GM18519 (cell line): ENCODE measurements around the gene SC5D.

Experiments used
- ATAC-seq: cut with Tn5 transposase; IDR thresholded peaks from one replicate; pipeline ENCODE4 v1.9.1; 2021; ENCODE audit warnings: mild to moderate bottlenecking, moderate library complexity; ENCODE audit not compliant: unreplicated experiment, low FRiP score

SC5D gene

DNA sequence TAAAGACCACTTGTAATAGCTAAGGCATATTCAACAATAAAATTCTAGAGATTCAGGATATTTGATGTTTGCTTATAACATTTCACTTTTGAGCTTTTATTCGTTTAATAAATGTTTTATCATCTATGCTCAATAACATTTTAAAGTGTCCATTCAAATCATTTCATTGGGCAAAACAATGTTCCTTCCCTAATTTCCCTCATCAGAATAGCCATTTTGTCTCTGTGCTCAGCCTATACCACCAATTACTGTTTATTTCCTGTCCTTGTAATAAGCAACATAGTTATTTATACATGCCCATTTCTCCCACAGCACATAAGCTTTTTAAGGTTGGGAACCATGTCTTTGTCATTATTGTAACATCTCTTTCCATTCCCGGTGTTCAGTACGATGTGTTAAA lies 1.3 kb upstream of the SC5D start:
- no peak for ATAC-seq

DNA sequence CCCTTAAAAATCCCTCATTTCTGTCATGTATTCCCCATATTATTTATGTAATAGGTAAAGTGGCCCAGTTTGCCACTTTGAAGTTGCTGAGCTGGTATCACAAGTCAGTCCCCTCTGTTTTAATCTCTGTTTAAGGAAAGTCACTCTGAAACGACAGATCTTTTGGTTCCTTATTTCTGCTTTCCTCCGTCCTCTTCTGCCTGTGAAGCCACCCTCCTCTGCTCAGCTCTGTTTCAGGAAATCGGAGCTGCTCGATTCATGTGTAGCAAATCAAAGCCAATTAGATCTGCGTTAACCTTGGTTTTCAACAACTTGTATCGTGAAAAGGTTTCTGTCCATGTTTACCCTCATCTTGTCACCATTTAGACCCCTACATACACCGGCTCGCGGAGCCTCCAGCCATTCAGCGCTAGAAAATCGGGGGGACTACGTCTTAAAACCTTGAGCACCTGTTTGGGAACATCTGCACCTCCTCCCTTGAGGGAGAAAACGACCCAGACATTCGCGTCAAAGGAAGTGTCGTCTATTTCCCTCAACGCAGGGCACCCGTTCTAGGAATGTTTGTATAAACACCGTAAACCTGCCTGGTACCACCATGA lies 576 bp upstream of the SC5D start:
- ATAC-seq = peak; percentile 16

DNA sequence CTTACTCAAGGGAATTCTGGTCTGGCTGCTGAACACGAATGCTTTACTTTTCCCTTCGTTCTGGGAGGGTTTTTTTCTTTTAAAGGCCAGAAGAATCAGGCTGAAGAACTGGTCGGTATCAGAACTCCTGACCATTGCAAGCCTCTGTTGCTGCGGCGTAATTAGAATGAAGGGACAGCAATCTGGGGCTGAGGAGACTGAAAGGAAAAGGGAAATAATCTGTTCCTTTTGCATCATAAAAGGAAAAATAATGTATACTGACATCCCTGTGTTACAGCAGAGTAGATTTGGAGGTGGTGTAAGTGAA lies 670 bp downstream of the SC5D start:
- no peak for ATAC-seq

DNA sequence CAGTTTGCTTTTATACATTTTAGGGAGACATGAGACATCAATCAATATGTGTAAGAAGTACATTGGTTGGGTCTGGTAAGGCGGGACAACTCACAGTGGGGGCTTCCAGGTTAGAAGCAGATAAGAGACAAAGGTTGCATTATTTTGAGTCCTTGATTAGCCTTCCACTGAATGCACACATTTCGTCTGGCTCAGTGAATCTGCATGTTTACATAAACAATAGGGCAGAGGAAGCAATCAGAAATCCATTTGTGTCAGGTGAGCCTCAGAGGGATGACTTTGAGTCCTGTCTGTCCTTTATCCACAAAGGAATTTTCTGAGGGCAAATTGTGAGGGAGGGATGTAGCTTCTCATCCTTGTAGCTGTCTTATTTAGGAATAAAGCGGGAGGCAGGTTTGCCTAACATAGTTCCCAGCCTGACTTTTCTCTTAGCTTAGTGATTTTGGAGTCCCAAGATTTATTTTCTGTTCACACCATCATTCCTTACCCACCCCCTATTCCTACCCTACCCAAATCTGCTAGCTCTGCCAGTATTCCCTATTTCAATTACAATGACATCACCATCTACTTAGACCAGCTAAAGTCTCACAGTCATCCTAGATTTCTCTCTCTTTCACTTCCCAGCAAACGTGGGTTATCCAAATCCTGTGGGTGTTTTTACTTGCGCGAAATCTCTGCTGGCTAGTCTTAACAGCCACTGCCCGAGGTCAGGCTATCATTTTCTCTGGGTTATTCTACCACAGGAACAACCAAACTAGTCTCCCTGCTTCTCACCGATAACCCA lies 2.9 kb downstream of the SC5D start:
- no peak for ATAC-seq

DNA sequence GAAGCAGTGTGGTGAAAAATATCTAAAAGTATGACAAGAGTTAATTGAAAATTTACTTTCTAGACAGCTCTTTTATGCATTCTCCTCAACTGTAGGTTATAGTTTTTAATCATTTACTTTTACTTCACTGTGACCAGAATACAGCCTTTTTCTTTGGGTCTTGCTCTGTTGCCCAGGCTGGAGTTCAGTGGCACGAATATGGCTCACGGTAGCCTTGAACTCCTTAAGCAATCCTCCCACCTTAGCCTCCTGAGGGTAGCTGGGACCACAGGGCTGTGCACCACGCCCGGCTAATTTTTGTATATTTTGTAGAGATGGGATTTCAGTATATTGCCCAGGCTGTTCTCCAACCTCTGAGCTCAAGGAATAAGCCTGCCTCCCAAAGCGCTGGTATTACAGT lies 5.3 kb downstream of the SC5D start:
- ATAC-seq = no peak

DNA sequence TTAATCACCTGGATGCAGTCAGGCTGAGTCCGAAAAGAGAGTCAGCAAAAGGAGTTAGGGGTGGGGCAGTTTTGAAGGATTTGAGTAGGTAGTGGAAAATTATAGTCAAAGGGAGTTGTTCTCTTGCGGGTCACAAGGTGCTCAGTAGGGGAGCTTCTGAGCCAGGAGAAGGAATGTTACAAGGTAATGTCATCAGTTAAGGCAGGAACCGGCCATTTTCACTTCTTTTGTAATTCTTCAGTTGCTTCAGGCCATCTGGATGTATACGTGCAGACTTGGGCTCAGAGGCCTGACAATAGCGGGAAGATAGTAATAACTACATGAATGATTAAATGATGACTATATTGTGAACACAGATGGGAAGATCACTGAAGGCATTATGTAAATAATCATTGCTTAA lies 6.2 kb downstream of the SC5D start:
- no peak for ATAC-seq

DNA sequence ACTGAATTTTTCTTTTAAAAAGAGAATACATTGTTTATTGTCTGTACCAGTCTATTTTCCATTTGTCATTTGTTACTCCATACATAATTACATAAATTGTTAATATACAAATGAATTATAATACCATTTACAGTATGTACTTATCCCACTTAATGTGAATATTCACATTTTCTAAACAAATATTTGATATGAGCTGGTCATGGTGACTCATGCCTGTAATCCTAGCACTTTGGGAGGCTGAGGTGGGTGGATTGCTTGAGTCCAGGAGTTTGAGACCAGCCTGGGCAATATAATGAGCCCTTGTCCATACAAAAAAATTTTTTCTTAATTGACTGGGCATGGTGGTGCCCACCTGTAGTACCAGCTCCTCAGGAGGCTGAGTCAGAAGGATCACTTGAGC lies 6.8 kb downstream of the SC5D start:
- ATAC-seq = no peak

DNA sequence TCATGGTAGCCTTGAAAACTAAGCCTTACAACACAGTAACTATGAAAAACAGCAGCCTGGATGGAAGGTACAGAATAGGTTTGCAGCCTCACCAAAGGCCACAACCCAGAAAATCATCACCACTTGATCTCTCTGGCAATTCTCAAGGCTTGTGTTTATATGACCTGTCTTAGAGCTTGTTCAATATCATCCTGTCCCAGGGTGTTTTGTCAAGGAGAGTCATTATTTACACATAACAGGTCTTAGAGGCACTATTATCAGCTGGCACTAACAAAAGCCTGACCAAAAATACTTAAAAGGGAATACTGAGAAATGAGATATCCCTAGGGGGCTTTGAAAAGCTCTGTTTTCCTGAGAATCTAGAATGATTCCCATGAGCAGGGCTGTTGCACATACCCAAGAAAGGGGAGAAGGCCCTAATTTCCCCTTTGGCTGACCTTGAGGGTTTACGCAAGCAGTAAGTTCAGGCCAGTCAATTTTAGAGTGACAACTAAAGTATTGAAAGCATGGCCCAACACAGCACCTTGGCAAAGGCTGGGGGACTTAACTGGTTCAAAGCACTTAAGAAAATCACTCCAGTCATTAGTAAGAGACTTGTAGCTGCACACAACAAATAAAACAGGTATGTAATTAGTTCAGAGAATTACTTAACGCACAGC lies 7.9 kb downstream of the SC5D start:
- ATAC-seq = no peak

DNA sequence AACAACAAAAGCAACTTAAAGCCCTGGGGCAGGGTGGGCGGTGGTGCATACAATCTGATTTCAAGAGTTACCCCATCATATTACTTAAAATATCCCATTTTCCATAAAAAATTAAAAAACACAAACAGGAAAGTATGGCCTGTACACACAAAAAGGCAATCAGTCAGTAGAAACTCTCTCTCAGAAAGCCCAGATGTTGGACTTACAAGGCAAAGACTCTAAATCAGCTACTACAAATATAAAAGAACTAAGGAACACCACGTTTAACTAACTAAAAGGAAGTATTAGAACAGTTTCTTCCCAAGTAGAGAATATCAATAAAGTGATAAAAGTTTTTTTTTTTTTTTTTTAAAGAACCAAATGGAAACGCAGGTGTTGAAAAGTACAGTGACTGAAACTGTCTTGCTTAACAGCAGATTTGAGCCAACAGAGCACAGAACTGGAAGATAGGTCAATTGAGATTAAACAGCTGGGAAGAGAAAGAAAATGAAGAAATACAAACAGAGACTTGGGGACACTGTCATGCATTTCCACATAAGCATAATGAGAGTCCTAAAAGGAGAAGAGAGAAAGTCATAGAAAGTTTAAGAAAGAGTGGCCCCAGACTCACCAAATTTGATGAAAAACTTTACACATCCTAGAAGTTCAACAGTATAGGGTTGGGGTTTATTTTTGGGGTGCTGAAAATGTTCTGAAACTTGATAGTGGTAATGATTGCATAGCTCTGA lies 8.6 kb downstream of the SC5D start:
- no peak for ATAC-seq

DNA sequence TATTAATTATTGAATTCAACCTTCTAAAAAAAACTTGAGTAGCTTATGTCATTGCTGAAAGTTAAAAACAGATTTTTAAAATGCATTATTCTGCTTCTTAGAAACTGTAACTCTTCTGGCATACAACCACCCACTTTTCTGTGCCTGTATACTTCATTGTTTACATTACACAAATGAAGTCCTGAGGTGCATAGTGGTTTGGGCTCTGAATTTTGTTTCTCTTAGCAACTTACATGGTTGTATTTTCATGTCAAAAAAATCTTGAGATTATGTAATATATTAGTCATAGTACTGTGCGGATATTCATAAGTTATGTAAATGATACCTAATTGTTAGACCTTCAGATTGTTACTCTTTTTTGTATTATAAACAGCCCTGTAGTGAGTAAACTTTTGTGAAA lies 12.2 kb downstream of the SC5D start:
- ATAC-seq = no peak

DNA sequence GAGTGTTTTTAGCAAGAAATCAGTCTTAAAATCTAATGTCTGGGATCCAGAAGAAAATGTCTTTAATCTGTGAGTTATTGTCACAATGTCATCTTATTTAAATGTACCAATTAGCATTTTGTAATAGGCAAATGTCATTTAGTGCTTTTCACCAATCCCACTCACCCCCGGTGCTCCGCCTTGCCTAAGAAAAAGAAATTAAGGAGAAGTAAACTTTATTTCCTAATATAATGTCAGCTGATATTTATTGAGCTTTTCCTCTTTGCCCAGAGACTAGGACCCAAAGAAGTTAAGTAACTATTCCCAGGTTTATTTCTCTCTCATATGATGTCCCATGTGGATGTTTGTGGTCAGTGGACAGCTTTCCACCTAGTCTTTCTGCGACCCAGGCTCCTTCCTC lies 16.2 kb downstream of the SC5D start:
- ATAC-seq = no peak

DNA sequence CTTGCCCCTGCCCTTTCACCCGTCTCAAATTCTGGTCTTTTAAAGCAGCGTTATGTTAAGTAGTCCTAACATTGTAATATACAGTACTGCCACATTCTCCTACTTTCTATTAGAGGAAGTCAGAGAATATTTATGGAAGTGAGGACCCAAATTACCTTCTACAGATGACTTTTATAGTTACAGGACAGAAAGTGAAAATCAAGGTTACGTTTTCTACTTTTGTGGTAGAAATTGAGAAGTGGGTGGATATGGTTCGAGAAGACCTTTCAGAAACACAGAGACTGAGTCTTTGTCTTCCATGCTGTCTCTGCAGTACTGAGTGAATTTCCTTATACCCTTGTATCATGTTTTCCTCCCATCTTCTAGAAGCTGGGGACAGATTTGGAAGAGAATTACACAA lies 17.1 kb downstream of the SC5D start:
- peak; percentile 69 for ATAC-seq

DNA sequence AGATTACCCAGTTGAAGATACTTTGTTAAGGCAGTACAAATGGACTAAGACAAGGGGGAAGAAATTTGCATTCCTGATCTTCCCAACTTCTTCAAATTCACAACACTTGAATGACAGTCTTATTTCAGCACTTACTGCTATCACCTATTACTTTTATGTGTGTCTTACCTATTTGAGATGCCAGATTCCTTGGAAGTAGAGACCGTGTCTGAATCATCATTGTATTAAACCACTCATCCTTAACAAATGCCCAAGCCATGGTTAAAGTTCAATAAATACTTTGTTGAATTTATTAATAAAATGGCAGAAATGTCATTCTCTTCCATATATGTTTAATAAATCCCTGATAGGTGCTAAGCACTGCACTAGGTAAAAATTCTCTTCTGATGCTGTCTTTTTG lies 18.3 kb downstream of the SC5D start:
- no peak for ATAC-seq

DNA sequence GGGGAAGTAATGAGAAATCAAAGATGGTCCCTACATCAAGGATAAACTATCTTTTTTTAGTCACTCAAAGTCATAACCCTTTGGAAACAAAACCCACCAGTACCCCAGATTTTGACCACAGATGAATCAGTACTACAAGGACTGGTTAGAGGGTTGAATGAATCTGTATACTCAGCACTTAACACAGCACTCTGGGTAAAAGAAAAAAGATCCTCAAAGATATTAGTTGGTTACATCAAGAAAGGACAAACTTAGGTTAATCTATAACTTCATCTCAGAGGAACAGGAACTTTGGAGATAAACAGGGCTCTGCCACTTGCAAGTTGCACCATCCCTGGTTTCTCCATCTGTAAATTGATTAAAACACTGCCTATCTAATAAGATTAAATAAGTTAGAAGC lies 18.8 kb downstream of the SC5D start:
- no peak for ATAC-seq

DNA sequence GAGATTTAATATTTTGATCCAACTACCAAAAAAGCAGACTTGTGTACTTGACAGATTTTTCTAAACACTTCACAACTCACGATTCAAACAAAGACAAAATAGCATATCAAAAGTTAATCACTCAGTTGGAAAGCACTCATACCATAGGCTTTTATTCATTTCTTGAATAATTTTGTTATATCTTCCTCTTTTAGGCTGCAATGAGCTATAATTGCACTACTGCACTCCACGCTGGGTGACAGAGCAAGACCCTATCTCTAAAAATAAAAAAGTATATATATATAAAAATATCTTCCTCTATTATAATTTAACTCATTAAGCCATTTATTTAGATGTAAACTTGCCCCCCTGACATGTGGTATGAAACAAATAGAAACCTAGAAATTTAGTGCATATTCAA lies 19.9 kb downstream of the SC5D start:
- ATAC-seq = no peak

DNA sequence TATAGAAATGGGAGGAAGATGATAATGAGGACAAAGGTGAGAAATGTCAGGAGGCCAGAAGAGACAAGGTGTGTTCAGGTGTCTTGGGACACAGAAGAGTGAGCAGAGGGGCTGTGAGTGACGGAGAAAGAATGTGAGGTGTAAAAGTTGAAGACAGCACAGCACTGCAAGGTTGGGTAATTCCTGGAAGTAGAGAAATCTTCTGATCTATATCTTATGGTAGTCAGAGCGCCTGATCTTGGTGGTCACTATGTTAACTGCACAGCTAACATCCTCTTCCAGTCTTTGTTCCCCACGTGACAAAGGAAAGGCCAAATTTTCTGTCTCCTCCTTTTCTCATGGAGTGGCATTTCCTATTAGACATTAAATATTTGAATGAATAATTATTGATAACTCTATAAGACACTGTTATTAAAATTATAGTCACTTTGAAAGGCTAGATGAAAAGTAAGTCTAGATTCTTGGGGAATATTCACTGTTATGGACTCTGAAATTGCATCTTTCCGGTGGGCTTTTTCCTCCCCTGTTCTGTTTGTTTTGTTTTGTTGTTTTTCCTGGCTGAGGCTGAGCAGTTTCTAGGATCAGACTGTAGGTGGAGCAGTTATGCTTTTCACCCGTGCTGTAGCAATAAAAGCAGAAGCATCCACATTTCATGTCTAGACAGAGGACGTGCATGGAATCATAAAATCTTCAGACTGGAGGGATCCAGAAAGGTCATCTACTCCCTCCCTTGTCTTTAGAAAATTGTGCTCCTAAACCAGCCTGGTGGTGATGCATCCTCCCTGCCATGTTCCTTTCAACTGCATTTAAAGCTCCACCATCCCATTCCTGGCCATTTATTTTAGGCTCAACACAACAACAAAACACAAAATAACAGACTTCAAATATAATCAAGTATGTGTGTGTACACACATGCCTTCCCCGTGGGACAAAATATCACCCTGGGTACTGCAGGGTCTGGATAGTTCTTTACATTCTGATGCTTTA lies 26.6 kb downstream of the SC5D start:
- ATAC-seq = no peak

DNA sequence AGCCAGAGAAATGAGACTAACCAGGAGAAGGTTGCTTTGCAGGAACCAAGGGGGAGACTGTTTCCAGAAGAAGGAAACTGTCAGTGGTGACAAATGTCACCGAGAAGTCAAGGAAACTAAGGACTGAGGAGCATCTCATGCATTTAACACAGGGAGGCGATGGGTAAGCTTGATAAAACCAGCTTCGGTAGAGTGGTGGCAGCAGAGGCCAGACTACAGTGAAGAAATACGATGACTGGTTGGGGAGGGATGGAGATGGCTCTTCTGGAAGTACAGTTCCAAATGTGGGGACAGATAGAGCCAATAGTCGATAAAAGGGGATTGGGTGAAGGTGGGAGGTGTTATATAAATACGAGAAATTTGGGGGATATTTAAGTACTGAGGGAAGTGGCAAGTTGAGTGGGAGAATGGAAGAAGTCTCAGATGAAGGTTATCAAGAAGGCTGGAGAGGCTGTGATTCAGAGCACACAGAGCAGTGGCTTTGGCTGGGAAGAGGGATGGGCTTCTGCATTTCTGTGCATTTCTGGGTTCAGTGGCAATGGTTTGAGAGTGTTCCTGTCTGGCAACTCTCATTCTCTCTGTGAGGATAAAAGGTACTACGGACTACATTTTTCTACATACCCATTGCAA lies 29.2 kb downstream of the SC5D start:
- ATAC-seq = no peak

DNA sequence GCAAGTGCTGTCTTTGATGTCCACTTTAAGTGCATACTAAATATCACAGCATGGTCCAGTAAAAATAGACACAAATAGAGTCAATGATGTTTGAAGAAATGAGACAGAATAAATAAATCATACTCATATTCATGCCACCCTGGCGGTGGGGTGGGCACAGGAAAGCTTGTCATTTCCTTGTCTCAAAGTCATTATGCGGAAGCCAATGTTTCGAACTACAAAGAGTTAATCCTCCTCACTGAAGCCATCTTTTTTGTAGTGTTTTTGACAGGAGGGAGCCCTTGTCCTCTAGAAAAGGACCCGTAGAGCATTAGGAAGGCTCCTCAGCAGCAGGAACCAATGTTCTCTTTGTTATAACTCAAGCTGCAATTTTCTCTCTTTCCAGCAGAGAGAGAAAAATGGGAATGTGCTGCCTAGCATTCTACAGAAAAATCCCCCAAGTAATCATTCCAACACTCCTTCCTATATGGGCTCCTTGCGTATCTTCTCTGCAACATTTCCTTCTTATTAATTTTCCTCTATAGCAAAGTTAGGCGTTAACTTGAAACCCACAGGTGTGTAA lies 30.6 kb downstream of the SC5D start:
- no peak for ATAC-seq

DNA sequence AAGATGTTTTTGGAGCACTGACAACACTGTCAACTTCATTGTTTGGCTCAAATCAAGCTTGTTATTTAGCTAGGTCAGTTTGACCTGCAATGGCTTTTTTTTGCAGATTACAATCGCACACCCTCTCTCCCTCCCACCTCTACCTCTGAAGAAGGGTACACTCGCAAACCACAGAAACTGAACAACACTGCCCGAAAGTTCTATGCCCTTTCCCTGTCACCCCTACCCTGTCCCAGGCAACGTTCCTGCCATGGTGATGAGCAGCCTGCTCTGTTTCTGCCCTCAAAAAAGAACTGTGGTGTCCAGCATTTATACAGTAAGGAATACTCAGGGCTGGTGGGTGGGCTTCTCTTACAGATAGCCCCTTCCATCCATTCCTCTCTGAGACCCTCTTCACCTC lies 33.7 kb downstream of the SC5D start:
- no peak for ATAC-seq

DNA sequence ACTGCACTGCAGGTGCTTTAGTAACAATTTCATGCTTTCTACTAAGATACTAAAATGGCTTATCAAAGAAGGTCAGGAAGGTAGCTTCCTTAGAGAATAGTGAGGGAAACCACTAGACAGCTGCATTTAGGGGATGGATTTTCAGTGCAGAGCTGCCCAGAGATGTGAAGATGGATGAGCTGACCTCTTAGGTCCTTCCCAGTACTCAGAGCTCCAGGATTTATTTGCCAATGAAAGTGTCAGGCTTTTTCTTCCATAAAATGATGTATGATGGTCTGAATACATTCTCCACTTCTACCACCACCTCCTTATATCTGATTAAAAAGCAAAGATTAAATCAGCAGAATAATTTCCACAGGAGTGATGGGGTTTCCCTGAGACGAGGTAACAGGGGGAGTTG lies 35.0 kb downstream of the SC5D start:
- no peak for ATAC-seq
